ENCODE data around the gene POLD2. TPM values are rescaled to one million over a fixed set of nuclear protein-coding genes. Genes with fewer than 3 reads are reported as not detected.
A peak's percentile ranks its signal among the peaks of the same experiment; 100 is the strongest.
"Not testable (repeated sequence)": the region's sequence is repeated elsewhere in the genome, so short reads cannot be mapped to it uniquely, and the experiment has no call there.

The POLD2 gene
- total RNA-seq, 1 donor from 2014 or later, result 67.0 TPM

DNA sequence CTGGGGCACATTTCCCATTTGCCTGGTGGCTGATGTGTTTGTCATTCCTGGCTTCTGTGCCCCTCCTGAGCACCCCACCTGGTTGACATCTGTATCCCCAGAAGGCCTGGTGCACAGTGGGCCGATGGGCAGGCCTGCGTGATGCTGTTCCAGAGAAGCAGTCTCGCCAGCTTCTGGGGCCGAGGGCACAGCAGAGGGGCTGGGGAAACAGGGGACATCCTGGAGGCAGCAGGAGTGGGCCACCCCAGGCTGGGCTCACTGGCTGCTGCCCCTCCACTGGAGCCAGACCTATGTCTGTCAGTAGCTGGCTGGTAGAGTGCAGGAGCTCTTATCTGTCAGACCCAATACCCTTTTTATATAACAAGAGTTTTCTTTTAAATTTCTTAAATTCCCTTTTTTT, 18.7 kb upstream of the POLD2 start:
- intact Hi-C loops (cut with DNase I), result no loop called here
- DNase-seq (ENCODE audit: low spot score) (peak; percentile 43), ATAC-seq (no peak)

GRCh38 chr7:44141221-44141850, 18.0 kb upstream of the POLD2 start, which contains the start of gene MYL7:
MYL7 (minus strand) TSS chr7:44141332; CDS start chr7:44141305, 27 bp downstream.
- DNase-seq (ENCODE audit: low spot score), result no peak
- intact Hi-C loops (cut with DNase I), result no loop called here
- ATAC-seq, result no peak

- no peak for ATAC-seq
- DNase-seq (ENCODE audit: low spot score), result no peak
- intact Hi-C loops (cut with DNase I), result no loop called here
Measured at GRCh38 chr7:44140341-44140740, 17.0 kb upstream of the POLD2 start.

DNA sequence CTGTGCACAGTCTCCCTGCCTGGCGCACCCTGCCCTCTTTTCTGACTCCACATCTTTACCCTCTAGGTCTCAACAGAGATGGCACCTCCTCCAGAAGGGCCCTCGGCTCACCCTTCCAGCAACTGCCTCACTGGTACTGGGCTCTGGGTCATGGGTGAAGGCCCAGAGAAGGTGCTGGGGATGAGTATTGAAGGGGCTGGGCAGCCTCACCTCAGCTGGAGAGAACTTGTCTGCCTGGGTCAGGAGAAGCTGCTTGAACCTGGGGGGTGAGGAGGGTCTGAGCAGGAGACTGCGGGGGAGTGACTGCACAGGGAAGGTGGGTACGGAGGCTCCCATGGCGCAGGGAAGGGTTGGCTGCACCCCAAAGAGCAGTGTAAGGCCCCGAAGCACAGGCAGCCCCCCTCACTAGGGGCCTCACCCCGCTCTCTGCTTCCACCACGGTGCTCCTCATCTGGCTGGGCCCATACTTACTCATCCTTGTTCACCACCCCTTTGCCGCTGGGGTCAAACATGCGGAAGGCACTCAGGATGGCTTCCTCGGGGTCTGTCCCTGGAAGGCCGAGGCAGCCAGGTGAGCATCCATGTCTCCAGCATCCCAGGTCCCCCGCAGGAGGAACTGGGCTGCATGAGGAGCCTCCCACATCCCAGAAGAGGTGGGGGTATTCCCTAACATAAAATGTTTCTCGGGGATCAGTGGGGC, 16.1 kb upstream of the POLD2 start:
- ATAC-seq, result no peak
- intact Hi-C loops (cut with DNase I), result no loop called here
- no peak for DNase-seq (ENCODE audit: low spot score)

DNA sequence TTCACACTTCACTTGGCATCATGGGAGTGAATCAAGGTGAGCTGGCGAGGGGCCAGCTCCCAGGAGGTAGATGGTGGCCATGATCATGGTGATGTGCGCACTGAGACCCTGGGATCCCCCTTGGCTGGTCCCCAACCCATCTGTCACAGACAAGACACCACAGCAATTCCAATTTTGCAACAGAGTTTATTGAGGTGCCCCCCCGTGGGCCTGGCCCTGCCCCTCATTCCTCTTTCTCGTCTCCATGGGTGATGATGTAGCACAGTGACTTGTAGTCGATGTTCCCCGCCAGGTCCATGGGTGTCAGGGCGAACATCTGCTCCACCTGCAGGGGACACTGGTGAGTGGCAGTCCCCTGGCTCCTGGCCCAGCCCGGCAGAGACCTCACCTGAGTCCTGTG, 15.3 kb upstream of the POLD2 start:
- no peak for DNase-seq (ENCODE audit: low spot score)

DNA sequence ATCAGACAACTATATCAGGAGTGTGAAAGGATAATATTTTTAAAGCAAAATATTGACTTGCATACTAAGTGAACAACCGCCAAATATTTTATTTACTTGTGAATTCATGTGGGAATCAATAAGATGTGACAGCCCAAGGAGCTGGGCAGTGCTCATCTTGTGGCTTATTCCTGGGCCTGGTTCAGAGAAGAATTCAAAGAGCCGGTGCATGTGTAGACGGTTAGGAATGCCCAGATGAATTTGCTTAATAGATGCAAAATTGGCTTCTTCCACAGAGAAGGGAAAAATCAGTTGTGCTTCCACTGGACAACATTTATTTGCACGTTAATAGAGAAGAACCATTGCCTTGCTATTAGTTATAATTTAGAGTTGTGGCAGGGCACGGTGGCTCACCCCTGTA, 13.4 kb upstream of the POLD2 start:
- DNase-seq (ENCODE audit: low spot score) (no peak), ATAC-seq (no peak)
- intact Hi-C loops (cut with DNase I), result no loop called here

More for the DNA sequence above, 15.3 kb upstream of the POLD2 start:
- intact Hi-C loops (cut with DNase I), result no loop called here
- no peak for ATAC-seq

GRCh38 chr7:44134943-44135628, 11.7 kb upstream of the POLD2 start:
- ATAC-seq, result no peak
- intact Hi-C loops (cut with DNase I), result no loop called here
- no peak for DNase-seq (ENCODE audit: low spot score)

GRCh38 chr7:44133295-44133694, 9.9 kb upstream of the POLD2 start:
- ATAC-seq, result no peak
- intact Hi-C loops (cut with DNase I), result no loop called here
- DNase-seq (ENCODE audit: low spot score), result no peak

DNA sequence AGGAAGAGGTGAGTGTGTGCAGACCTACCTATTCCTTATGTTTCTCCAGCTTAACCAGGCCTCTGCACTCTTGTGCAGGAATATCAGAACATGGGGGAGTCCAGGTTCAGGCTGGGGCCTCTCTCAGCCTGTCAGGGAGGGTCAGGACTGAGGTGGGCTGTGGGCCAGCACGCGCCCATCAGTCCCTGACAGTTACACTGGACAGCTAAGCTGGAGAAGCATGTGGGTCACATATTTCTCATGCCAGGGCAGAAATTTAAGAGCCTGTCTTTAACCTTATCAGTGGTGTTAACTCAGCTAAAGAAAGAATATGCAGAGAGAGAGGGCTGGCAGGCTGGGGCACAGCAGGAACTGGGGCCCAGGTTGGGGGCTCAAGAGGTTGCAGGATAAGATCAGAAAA, 8.7 kb upstream of the POLD2 start:
- no peak for ATAC-seq
- intact Hi-C loops (cut with DNase I), result no loop called here
- DNase-seq (ENCODE audit: low spot score), result no peak

DNA sequence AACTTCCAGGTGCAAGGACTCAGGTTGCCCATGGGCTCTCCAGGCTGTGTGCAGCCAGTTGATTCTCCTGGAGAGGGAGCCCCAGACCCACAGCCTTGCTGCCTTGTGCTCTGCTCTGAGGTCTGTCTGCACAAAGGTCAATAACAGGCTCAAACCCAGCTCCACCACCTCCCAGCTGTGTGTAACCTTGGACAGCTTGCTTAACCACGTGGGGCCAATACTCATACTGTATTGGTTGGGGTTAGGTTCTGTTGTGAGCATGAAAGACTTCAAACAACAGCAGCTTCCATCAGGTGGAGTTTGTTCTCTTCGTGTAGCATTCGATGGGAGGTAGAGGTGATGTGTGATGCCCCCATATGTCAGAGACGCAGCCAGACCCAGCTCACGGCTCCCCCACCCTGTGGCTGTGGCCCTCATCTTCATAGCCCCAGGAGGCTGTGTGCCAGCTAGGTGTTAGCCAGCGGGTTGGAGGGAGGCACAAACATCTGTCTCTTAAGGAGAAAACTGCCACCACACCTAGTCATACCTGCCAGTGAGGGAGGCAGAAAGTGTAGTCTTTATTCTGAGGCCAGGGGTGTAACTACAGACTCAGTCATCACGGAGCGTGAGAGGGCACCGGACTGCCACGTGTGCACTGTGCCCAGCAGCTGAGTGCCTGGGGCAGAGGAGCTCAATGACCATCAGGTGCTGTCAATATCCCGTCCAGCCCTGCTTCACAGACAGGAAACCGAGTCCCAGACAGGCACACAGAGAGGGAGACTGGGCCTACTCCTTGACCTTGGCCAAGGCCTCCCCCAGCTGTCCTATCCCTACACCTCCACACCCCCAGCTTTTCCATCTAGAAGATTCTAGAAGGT, 8.1 kb upstream of the POLD2 start:
- ATAC-seq, result peak; percentile 48
- intact Hi-C loops (cut with DNase I), result no loop called here
- no peak for DNase-seq (ENCODE audit: low spot score)

- ATAC-seq (no peak), DNase-seq (ENCODE audit: low spot score) (no peak)
- intact Hi-C loops (cut with DNase I), result no loop called here
Measured at GRCh38 chr7:44128721-44129582, 5.6 kb upstream of the POLD2 start.

DNA sequence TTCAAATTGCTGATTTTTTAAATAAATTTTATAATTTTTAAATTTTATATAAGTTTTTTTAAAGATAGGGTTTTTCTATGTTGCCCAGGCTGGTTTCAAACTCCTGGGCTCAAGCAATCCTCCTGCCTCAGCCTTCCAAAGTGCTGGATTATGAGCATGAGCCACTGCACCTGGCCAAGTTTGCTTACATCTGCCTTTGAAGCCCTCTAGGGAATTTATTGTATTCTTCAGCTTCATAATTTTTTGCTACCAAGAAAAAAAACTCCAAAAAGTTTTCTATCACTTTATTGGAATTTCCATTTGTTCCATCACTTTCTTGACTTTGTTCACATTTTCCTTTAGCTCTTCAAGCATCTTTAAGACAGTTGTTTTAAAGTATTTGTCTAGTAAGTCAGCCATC, 3.8 kb upstream of the POLD2 start:
- ATAC-seq, result no peak
- DNase-seq (ENCODE audit: low spot score), result no peak
- intact Hi-C loops (cut with DNase I), result no loop called here

DNA sequence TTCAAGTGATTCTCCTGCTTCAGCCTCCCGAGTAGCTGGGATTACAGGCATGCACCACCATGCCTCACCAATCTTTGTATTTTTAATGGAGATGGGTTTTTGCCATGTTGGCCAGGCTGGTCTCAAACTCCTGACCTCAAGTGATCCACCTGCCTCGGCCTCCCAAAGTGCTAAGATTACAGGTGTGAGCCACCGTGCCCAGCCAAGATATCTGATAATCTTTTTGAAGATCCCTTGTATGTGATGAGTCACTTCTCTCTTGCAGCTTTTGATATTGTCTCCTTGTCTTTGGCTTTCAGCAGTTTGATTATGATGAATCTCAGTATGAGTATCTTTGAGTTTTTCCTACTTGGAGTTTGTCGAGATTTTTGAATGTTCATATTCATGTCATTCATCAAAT, 3.2 kb upstream of the POLD2 start:
- intact Hi-C loops (cut with DNase I); ATAC-seq; DNase-seq (ENCODE audit: low spot score): not testable (repeated sequence)

DNA sequence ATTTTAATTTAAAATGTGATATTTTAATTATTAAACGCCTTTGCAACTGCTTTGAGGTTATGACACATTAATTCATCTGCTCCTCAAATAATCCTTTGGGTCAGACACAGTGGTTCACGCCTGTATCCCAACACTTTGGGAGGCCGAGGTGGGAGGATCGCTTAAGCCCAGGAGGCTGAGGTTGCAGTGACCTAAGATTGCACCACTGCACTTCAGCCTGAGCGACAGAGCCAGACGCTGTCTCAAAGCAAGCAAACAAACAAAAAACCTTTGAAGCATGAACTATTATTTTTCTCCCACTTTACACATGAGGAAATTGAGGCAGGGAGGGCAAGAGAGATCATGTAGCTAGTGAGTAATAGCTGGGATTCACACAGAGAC, 1.5 kb upstream of the POLD2 start:
- DNase-seq (ENCODE audit: low spot score) (no peak), ATAC-seq (no peak)
- intact Hi-C loops (cut with DNase I), result no loop called here

- intact Hi-C loops (cut with DNase I), result no loop called here
- DNase-seq (ENCODE audit: low spot score) (no peak), ATAC-seq (no peak)
Measured at GRCh38 chr7:44122529-44122928, 819 bp downstream of the POLD2 start.

GRCh38 chr7:44121761-44122420, 1.5 kb downstream of the POLD2 start:
- no peak for DNase-seq (ENCODE audit: low spot score)
- no peak for ATAC-seq
- intact Hi-C loops (cut with DNase I), result no loop called here

GRCh38 chr7:44120395-44120794, 3.0 kb downstream of the POLD2 start:
- intact Hi-C loops (cut with DNase I), result no loop called here
- ATAC-seq (no peak), DNase-seq (ENCODE audit: low spot score) (no peak)

DNA sequence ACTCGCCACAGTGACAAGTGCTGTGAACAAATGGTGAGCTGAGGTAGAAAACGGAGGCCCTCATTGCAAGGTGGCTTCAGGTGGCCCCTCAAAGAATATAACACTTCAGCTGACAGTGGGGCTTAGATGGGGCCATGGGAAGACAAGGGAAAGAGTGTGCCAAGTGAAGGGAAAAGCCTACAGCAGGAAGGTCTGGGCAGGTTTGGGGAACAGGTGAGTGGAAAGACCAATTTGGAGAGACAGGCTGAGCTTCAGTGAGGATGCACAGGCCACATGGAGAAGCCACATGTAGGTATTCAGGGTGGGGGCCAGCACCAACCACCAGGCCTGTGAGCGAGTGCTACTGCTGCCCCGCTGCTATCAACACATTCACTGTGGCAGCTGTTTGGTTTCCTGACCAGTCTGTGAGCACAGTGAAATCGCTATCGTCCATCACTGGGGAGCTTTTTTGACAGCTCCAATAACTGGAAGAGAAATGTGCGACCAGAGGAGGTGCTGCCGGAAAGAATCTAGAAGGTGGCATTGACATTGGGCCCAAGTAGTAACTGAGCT, 3.4 kb downstream of the POLD2 start:
- no peak for DNase-seq (ENCODE audit: low spot score)
- ATAC-seq, result no peak
- intact Hi-C loops (cut with DNase I), result no loop called here
